NCI-H82 treated with DMSO at 0.1 percent for 48 hours (cell line): Measurements from ENCODE around the gene GPR45.

Experiments
- DNase-seq: peaks from one replicate; lab custom pipeline; 2025; ENCODE audit not compliant: unreplicated experiment; lab: John Stamatoyannopoulos, UW

The GPR45 gene

DNA sequence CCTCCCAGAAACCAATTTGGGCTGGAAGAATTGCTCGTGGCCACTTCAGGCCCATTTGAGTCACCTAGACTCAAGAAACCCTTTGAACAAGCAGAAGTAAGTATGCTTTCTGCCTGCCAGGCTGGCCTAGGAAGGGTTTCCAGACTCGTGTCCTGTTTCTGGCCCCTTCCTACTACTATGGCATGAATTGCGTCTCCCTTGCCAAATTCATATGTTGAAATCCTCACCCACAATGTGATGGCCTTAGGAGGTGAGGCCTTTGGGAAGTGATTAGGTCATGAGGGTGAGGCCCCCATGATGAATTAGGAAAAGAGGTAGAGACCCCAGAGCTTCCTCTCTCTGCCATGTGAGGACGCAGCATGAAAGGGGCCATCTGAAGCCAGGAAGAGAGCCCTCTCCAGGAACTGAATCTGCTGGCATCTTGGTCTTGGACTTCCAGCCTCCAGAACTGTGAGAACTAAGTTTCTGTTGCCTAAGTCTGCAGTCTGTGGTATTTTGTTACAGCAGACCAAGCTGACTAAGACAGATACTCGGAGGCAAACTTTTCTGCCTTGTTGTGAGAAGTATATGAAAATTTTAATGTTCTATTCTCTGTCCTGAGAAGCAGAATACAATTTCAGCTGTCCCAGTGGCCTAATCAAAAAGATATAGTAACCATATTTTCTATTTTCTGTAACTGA lies 13.1 kb downstream of the GPR45 start:
- DNase-seq = no peak

GRCh38 chr2:105255979-105256378 lies 14.4 kb downstream of the GPR45 start:
- DNase-seq = no peak

DNA sequence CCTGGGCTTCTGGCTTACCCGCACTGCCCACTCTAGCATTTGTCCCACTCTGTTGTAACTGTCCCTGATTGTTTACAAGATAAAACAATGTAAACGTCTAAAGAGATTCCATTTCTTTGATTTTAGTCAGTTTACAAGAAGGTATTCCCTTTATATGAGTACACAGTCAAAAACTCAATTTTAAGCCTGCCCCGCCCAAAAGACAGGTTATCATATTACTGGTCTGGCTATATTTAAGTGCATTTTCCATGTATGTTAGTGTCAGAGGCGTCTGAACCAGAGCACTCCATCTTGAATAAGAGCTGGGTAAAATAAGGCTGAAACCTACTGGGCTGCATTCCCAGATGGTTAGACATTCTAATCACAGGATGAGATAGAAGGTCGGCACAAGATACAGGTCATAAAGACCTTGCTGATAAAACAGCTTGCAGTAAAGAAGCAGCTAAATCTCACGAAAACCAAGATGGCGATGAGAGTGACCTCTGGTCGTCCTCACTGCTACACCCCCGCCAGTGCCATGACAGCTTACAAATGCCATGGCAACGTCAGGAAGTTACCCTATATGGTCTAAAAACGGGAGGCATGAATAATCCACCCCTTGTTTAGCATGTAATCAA lies 15.0 kb downstream of the GPR45 start:
- no peak for DNase-seq

GRCh38 chr2:105257981-105258380 lies 16.4 kb downstream of the GPR45 start:
- DNase-seq = no peak

DNA sequence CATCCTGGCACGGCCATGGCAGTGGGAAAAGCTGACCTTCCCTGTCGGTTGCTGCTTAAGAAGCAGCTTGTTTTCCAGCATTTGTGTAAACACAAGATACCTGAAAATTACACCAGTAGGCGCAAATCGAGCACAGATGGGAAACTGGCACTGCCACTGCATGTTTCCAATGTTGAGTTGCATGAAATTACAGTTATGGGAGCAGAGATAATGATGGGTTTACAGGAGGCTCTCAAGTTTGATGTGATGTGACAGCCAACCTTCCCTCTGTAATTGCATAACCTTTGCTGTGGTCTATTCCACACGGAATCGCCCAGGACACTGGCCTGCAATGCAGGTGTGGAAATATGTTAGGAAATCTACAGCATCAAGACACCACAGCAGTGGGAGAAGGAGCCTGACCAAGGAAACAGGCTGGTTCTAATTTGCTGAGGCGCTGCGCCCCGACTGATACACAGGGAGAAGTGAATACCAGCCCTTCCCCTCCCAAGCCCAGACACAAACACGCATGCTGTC lies 17.4 kb downstream of the GPR45 start:
- no peak for DNase-seq

GRCh38 chr2:105261061-105261460 lies 19.5 kb downstream of the GPR45 start:
- DNase-seq = no peak

DNA sequence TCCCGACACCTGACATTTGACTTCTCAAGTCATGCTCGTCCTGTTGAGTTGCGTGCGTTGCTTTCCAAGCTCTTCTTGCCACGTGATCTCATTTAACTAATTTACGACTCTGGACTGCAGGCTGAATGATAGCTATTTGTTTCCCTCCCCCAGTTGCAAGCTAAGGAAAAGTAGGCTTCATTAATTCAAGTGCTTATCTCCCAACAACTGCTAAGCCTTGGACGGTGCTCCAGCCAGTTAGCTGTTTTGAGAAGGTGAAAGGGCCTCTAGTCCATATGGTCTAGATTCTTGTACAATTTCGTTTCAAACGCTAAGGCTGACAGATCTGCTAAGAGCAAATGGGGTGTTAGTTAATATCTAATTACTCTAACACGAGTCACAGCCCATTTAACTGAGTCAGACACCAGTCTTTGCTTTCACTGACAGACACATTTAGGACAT lies 21.1 kb downstream of the GPR45 start:
- DNase-seq = peak; percentile 84

DNA sequence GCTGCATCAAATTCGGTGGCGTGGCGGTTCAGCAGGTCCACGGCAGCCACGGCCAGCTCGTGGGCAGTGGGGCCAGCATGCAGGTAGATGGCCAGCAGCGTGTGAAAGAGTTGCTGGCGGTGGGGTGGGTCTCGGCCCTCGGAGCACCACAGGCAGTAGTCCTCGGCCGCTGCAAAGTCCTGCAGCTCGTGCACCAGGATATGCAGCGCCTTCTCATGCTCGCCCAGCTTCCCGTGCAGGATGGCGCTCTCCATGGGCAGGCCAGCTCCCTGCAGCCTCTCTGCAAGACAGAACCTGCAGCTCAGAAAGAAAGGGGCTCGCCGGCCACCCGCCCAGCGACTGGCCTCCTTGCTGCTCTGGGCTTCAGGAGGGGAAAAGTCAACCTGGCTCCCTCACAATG lies 27.9 kb downstream of the GPR45 start:
- no peak for DNase-seq

DNA sequence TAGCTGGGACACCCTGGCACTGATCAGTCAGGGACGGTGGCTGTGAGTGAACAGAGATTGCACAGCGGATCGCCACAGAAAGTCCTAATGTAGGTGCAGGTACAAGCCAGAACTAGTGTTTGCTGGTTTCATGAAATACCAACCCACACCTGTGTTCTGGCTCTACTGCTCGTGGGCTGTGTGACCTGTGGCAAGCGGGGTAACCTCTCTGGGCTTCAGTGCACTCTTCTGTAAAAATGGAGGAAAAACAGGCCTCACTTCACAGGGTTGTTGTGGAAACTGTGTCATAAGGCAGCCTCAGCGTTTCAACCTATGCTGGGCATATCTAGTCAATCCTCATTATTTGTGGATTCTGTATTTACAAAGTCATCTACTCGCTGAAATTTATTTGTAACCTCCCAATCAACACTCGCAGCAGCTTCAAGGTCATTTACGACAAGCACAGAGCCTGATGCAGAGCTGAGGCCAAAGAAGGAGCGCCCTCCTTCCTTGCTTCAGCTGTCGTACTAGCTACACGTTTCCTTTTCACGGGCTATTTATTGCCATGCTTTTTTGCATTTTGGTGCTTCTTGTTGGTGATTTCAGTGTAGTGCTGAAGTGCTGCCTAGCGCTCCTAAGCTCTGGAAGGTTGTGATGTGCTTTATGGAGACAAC lies 30.0 kb downstream of the GPR45 start:
- no peak for DNase-seq

- no peak for DNase-seq
These were observed 30.6 kb downstream of the GPR45 start for GRCh38 chr2:105272176-105272575.

- no peak for DNase-seq
These were observed 32.5 kb downstream of the GPR45 start for GRCh38 chr2:105274046-105274445.

DNA sequence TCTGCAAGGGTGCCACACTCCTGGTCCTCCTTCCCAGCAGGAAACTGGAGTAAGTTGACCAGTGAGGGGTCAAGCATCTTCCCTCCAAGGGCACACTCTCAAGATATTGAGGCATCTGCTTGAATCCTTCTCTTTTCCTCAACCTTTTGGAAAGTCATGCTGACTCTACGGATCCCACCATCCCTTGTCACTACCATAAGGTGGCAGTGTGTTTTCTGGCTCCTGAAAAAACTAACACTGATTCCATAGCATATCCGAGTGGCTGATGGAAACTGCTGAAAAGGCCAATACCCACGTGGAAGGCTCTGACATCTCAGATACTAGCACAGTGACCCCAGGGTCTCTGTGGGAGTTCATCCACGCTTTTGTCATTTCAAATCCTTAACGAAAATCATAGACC lies 37.1 kb downstream of the GPR45 start:
- DNase-seq = no peak

- no peak for DNase-seq
These were observed 37.6 kb downstream of the GPR45 start for GRCh38 chr2:105279126-105279525.

- DNase-seq = no peak
These were observed 38.7 kb downstream of the GPR45 start for GRCh38 chr2:105280281-105280680.

- DNase-seq = no peak
These were observed 42.0 kb downstream of the GPR45 start for GRCh38 chr2:105283532-105283931.

GRCh38 chr2:105287692-105288091 lies 46.1 kb downstream of the GPR45 start:
- no peak for DNase-seq

- DNase-seq = no peak
These were observed 46.6 kb downstream of the GPR45 start for GRCh38 chr2:105288133-105288532.

DNA sequence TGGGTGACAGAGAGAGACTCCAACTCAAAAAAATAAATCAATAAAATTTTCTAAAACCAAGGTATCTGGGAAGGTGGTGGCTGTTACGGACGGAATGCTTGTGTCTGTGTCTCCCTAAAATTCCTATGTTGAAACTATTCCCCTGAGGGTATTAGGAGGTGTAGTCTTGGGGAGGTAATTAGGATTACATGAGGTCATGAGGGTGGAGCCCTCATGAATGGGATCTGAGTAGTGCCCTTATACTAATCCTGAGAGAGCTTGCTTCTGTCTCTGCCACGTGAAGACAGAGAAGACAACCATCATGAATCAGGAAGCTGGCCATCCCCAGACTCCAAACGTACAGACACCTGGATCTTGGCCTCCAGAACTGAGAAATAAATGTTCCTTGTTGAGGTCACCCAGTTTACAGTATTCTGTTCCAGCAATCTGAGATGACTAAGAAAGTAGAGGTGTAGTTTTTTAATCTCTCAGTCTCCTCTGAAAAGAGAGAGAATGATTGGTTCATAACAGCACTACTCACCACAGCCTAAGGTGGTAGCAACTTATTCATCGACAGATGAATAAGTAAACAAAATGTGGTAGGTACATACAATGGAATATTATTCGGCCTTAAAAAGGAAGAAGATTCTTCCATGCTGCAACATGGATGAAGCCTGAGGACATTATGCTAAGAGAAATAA lies 49.6 kb downstream of the GPR45 start:
- no peak for DNase-seq

- no peak for DNase-seq
These were observed 50.4 kb downstream of the GPR45 start for GRCh38 chr2:105291981-105292380.
